ENCODE measurements around the gene ABCG8. TPM values are rescaled to one million over a fixed set of nuclear protein-coding genes. Genes with fewer than 3 reads are reported as not detected.

ABCG8 gene
- total RNA-seq (2014; rRNA removed; shearing (Covaris generic)) = not detected in 2 replicates

GRCh38 chr2:43838560-43839267 is at the start of gene ABCG8, which contains the start of gene ABCG5:
Gene ABCG8 (plus strand): TSS chr2:43838971. CDS start chr2:43839054, 83 bp downstream.
Gene ABCG5 (minus strand): TSS chr2:43838839. CDS start chr2:43838679, 160 bp downstream.
- Histone ChIP-seq H3K27ac (no peak within 1 kb of the TSS), H3K4me1 (replicated peaks) (no peaks in the 10 kb centered on the region), H3K27me3 (replicated peaks) (peaks cover 14% of the 10 kb centered on the region), H3K4me3 (no peak within 1 kb of the TSS), H3K9me3 (replicated peaks) (no peaks in the 10 kb centered on the region), H3K36me3 (no peaks in the 10 kb centered on the region)
- peak in 1 of 2 experiments; percentile 33 for DNase-seq (ENCODE audit: low read depth in 1 of 2, low spot score in 2 of 2)

DNA sequence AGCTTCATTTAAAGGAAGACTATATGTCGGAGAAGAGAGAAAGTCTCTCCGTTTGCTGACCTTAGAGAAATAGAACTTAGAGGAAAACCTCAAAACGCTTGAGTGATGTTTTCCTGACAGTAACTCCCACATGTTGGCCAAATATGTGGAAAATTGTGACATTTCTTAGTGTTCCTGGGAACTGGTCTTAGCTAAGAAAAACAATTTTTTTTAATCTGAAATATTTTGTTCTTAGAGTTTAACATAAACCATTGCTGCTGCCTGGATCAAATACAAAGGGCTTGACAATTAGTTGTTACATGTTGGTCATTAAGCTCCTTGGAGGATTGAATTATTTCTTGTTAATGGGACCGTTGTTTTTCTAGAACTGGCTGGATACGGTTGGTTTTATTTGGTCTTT is 48.6 kb upstream of the ABCG8 start:
- no peaks in the 10 kb centered on the region for H3K9me3 ChIP-seq (replicated peaks)
- no peak overlapping the region for H3K4me3 ChIP-seq
- H3K4me1 ChIP-seq (replicated peaks) = no peaks in the 10 kb centered on the region
- H3K27me3 ChIP-seq (replicated peaks) = no peaks in the 10 kb centered on the region
- peaks cover 4% of the 10 kb centered on the region; the same call in 1 of the 2 replicates for H3K36me3 ChIP-seq
- H3K27ac ChIP-seq = no peak overlapping the region
- DNase-seq (ENCODE audit: low read depth in 1 of 2, low spot score in 2 of 2) = no peak

DNA sequence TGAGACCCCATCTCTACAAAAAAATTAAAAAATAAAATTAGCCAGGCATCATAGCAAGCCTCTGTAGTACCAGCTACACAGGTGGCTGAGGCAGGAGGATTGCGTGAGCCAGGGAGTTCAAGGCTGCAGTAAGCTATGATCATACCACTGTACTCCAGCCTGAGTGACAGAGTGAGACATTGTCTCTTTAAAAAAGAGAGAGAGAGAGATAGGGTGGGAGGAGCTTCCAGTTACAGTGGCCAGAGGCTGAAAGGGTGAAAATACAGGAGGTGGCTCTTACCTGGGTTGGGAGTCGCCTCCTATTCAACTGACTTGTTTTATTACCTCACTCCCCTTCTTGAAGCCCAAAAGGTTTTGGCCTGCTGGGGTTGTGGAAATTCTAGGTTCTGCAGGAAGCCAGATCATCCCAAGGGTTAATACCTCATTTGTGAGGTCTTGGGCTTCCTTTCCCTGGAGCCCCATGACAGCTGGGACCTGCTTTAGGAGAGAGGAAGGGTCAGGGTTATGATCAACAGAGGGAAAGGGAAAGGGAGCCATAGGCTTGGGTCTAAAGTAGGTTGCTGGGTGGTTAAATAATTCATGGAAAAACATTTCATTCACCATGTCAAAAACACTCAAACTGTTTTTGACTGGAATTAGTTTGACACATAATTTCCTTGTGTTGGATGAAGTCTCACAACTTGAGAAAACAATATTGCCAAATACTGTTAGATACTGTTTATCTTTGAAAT is 47.6 kb upstream of the ABCG8 start:
- H3K4me1 ChIP-seq (replicated peaks) = no peaks in the 10 kb centered on the region
- H3K36me3 ChIP-seq = peaks cover 4% of the 10 kb centered on the region; the same call in 1 of the 2 replicates
- no peaks in the 10 kb centered on the region for H3K27me3 ChIP-seq (replicated peaks)
- no peak overlapping the region for H3K4me3 ChIP-seq
- no peak overlapping the region for H3K27ac ChIP-seq
- no peaks in the 10 kb centered on the region for H3K9me3 ChIP-seq (replicated peaks)
- DNase-seq (ENCODE audit: low read depth in 1 of 2, low spot score in 2 of 2) = no peak

DNA sequence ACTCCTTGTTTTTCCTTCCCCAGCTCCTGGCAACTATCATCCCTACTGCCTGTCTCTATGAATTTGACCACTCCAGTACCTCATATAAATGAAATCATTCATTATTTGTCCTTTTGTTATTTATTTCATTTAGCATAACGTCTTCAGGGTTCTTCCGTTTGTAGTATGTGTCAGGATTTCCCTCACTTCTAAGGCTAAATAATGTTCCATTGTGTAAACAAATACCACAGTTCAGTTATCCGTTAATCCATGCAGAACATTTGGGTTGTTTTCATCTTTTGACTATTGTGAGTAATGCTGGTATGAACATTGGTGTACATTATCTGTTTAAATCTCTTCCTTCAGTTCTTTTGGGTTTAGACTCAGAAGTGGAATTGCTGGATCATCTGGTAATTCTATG is 46.1 kb upstream of the ABCG8 start:
- no peak overlapping the region for H3K27ac ChIP-seq
- H3K36me3 ChIP-seq = peaks cover 4% of the 10 kb centered on the region; the same call in 1 of the 2 replicates
- H3K4me3 ChIP-seq = no peak overlapping the region
- H3K4me1 ChIP-seq (replicated peaks) = no peaks in the 10 kb centered on the region
- DNase-seq (ENCODE audit: low read depth in 1 of 2, low spot score in 2 of 2) = no peak
- no peaks in the 10 kb centered on the region for H3K9me3 ChIP-seq (replicated peaks)
- no peaks in the 10 kb centered on the region for H3K27me3 ChIP-seq (replicated peaks)

DNA sequence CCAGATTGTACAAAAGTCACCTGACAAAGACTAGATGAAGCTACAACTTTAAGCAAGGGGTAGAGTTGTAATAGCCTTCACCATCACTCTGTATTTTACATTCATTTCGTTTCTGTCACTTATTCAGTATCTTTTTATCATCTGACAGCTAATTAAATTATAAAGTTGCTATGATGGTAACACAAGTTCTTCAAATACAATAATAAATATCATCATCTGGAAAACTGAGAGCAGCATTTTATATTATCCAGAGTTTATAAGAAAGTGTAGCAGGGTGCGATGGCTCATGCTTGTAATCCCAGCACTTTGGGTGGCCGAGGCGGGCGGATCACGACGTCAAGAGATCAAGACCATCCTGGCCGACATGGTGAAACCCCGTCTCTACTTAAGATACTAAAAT is 43.8 kb upstream of the ABCG8 start:
- Histone ChIP-seq H3K4me3 (no peak overlapping the region), H3K36me3 (peaks cover under 1% of the 10 kb centered on the region; the same call in 1 of the 2 replicates), H3K9me3 (replicated peaks) (no peaks in the 10 kb centered on the region), H3K27me3 (replicated peaks) (no peaks in the 10 kb centered on the region), H3K27ac (no peak overlapping the region), H3K4me1 (replicated peaks) (no peaks in the 10 kb centered on the region)
- DNase-seq (ENCODE audit: low read depth in 1 of 2, low spot score in 2 of 2) = no peak

- no peaks in the 10 kb centered on the region for H3K4me1 ChIP-seq (replicated peaks)
- H3K4me3 ChIP-seq = no peak overlapping the region
- H3K27ac ChIP-seq = no peak overlapping the region
- DNase-seq (ENCODE audit: low read depth in 1 of 2, low spot score in 2 of 2) = no peak
- H3K36me3 ChIP-seq = no peaks in the 10 kb centered on the region
- no peaks in the 10 kb centered on the region for H3K9me3 ChIP-seq (replicated peaks)
- no peaks in the 10 kb centered on the region for H3K27me3 ChIP-seq (replicated peaks)
These were observed 42.6 kb upstream of the ABCG8 start for GRCh38 chr2:43796206-43796605.

DNA sequence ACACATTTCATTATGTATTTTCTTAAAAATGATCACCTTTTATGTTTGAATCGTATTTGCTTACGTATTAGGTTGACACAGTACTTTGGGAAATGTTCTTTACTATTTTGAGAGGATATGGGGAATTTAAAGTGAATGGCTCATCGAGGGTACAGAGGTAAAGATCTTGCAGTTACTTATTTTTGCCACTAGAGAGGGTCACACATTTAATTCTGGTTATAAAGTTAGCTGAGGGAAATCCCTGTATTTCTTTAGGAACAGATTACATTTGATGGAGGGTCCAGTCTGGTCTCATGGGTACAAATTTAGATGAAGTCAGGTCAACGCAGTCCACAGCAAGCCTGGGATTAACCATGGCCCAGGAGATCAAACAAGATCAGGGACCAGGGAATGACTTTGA is 40.5 kb upstream of the ABCG8 start:
- H3K9me3 ChIP-seq (replicated peaks) = no peaks in the 10 kb centered on the region
- H3K4me3 ChIP-seq = no peak overlapping the region
- no peaks in the 10 kb centered on the region; the same call in 1 of the 2 replicates for H3K36me3 ChIP-seq
- no peaks in the 10 kb centered on the region for H3K27me3 ChIP-seq (replicated peaks)
- DNase-seq (ENCODE audit: low read depth in 1 of 2, low spot score in 2 of 2) = no peak
- no peak overlapping the region for H3K27ac ChIP-seq
- H3K4me1 ChIP-seq (replicated peaks) = no peaks in the 10 kb centered on the region

GRCh38 chr2:43800894-43801293 is 37.9 kb upstream of the ABCG8 start:
- Histone ChIP-seq H3K4me1 (replicated peaks) (no peaks in the 10 kb centered on the region), H3K4me3 (no peak overlapping the region), H3K27ac (no peak overlapping the region), H3K36me3 (no peaks in the 10 kb centered on the region; the same call in 1 of the 2 replicates), H3K27me3 (replicated peaks) (no peaks in the 10 kb centered on the region), H3K9me3 (replicated peaks) (no peaks in the 10 kb centered on the region)
- no peak for DNase-seq (ENCODE audit: low read depth in 1 of 2, low spot score in 2 of 2)

DNA sequence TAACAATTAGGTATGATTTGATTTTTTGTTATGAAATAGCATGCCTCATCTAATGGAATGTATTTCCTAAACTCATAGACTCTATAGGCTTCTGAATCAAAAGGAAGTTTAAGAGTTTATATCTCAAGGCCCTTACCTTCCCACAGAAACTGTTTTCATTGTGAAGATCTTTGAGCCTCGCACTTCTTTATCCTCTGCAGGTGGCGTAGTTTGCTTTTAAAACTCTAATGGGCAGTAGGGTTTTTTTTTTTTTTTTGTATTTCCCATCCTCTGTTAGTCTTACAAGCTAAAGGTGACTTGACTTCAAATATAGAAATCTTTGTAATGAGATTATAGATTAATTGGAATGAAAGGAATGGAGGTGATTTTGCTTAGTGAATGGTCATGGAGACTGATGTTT is 36.6 kb upstream of the ABCG8 start:
- H3K27me3 ChIP-seq (replicated peaks) = no peaks in the 10 kb centered on the region
- H3K9me3 ChIP-seq (replicated peaks) = no peaks in the 10 kb centered on the region
- H3K36me3 ChIP-seq = no peaks in the 10 kb centered on the region; the same call in 1 of the 2 replicates
- H3K4me1 ChIP-seq (replicated peaks) = no peaks in the 10 kb centered on the region
- H3K27ac ChIP-seq = no peak overlapping the region
- no peak overlapping the region for H3K4me3 ChIP-seq
- DNase-seq (ENCODE audit: low read depth in 1 of 2, low spot score in 2 of 2) = no peak

DNA sequence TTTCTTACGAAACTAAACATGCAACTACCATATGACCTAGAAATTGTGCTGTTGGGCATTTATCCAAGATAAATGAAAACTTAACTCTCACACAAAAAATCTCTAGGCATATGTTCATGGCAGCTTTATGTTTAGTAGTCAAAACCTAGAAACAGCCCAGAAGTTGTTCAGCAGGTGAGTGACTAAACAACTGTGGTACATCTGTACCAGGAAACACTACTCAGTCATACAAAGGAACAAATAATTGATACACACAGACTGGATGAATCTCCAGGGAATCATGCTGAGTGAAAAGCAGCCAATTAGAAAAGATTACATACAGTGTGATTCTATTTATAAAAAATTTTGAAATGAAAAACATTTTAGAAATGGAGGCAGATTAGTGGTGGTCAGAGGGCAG is 35.7 kb upstream of the ABCG8 start:
- Histone ChIP-seq H3K27ac (no peak overlapping the region), H3K9me3 (replicated peaks) (no peaks in the 10 kb centered on the region), H3K36me3 (no peaks in the 10 kb centered on the region; the same call in 1 of the 2 replicates), H3K27me3 (replicated peaks) (no peaks in the 10 kb centered on the region), H3K4me3 (no peak overlapping the region), H3K4me1 (replicated peaks) (no peaks in the 10 kb centered on the region)
- DNase-seq (ENCODE audit: low read depth in 1 of 2, low spot score in 2 of 2) = no peak

- Histone ChIP-seq H3K36me3 (no peaks in the 10 kb centered on the region; the same call in 1 of the 2 replicates), H3K4me1 (replicated peaks) (no peaks in the 10 kb centered on the region), H3K9me3 (replicated peaks) (no peaks in the 10 kb centered on the region), H3K27ac (no peak overlapping the region), H3K27me3 (replicated peaks) (no peaks in the 10 kb centered on the region), H3K4me3 (no peak overlapping the region)
- DNase-seq (ENCODE audit: low read depth in 1 of 2, low spot score in 2 of 2) = no peak
These were observed 32.1 kb upstream of the ABCG8 start for GRCh38 chr2:43806719-43807031.

DNA sequence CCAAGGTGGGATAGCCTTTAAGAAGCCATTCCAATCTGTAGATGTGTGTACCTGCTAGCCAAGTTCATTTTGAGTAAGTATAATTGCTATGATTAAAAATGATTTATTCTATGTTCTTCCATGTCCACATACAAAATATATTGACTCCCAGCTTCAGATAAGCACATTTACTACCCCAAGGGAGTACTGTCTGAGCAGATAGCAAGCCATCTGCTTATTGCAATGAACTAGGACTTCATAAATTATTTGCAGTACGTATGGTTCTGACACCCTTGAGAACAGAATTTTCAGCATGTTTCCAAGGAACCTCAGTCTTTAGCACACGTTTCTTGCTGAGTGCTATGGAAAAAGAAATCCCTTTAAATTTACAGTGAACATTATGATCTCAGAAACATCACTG is 28.3 kb upstream of the ABCG8 start:
- Histone ChIP-seq H3K9me3 (replicated peaks) (no peaks in the 10 kb centered on the region), H3K4me1 (replicated peaks) (no peaks in the 10 kb centered on the region), H3K4me3 (no peak overlapping the region), H3K27ac (no peak overlapping the region), H3K27me3 (replicated peaks) (no peaks in the 10 kb centered on the region), H3K36me3 (no peaks in the 10 kb centered on the region)
- DNase-seq (ENCODE audit: low read depth in 1 of 2, low spot score in 2 of 2) = no peak

GRCh38 chr2:43810888-43811287 is 27.9 kb upstream of the ABCG8 start:
- H3K27me3 ChIP-seq (replicated peaks) = no peaks in the 10 kb centered on the region
- no peak for DNase-seq (ENCODE audit: low read depth in 1 of 2, low spot score in 2 of 2)
- H3K4me3 ChIP-seq = no peak overlapping the region
- no peaks in the 10 kb centered on the region for H3K9me3 ChIP-seq (replicated peaks)
- no peak overlapping the region for H3K27ac ChIP-seq
- no peaks in the 10 kb centered on the region for H3K36me3 ChIP-seq
- H3K4me1 ChIP-seq (replicated peaks) = no peaks in the 10 kb centered on the region

GRCh38 chr2:43812006-43812405 is 26.8 kb upstream of the ABCG8 start:
- no peaks in the 10 kb centered on the region for H3K36me3 ChIP-seq
- no peaks in the 10 kb centered on the region for H3K4me1 ChIP-seq (replicated peaks)
- no peak overlapping the region for H3K4me3 ChIP-seq
- H3K27me3 ChIP-seq (replicated peaks) = no peaks in the 10 kb centered on the region
- H3K9me3 ChIP-seq (replicated peaks) = no peaks in the 10 kb centered on the region
- no peak overlapping the region for H3K27ac ChIP-seq
- no peak for DNase-seq (ENCODE audit: low read depth in 1 of 2, low spot score in 2 of 2)

All from SJSA1 (cell line).